Stimulated activated CD4-positive, alpha-beta T cell treated with anti-CD3 and anti-CD28 coated beads, Interleukin-2, amount 100 ng/mL, for 48 hours (primary cell): ENCODE measurements around the gene ATP5PF.
"Not testable (repeated sequence)": the region's sequence is repeated elsewhere in the genome, so short reads cannot be mapped to it uniquely, and the experiment has no call there.

ENCODE experiments used
- DNase-seq, 2 donors: peaks; one replicate each; pipeline ENCODE4 v3.0.0-alpha.2; 2020

The ATP5PF gene

GRCh38 chr21:25734904-25735645 is at the start of gene ATP5PF, which contains the start of gene GABPA:
TSS of gene ATP5PF (minus strand) at chr21:25734904. CDS start at chr21:25729794, 5,110 bp downstream.
TSS of gene GABPA (plus strand) at chr21:25734972. CDS start at chr21:25741599, 6,627 bp downstream.
- peak; percentile 97 to 98 for DNase-seq

GRCh38 chr21:25778126-25778875 is 43.6 kb upstream of the ATP5PF start:
- DNase-seq: not testable (repeated sequence)

GRCh38 chr21:25776440-25776839 is 41.7 kb upstream of the ATP5PF start:
- no peak for DNase-seq

GRCh38 chr21:25772686-25773085 is 38.0 kb upstream of the ATP5PF start:
- no peak for DNase-seq

- DNase-seq: no peak
These were observed 33.2 kb upstream of the ATP5PF start for GRCh38 chr21:25767921-25768320.

- DNase-seq: no peak
These were observed 29.4 kb upstream of the ATP5PF start for GRCh38 chr21:25764065-25764464.

- DNase-seq: no peak
These were observed 26.0 kb upstream of the ATP5PF start for GRCh38 chr21:25760677-25761076.

- DNase-seq: no peak
These were observed 25.4 kb upstream of the ATP5PF start for GRCh38 chr21:25760061-25760460.

- DNase-seq: no peak
These were observed 24.9 kb upstream of the ATP5PF start for GRCh38 chr21:25759573-25759972.

GRCh38 chr21:25757531-25757930 is 22.8 kb upstream of the ATP5PF start:
- DNase-seq: no peak

GRCh38 chr21:25756190-25756932 is 21.7 kb upstream of the ATP5PF start:
- no peak for DNase-seq

- DNase-seq: no peak
These were observed 17.7 kb upstream of the ATP5PF start for GRCh38 chr21:25752416-25752815.

GRCh38 chr21:25750085-25750484 is 15.4 kb upstream of the ATP5PF start:
- DNase-seq: no peak

- no peak for DNase-seq
These were observed 10.2 kb upstream of the ATP5PF start for GRCh38 chr21:25744854-25745253.

GRCh38 chr21:25742900-25743299 is 8.2 kb upstream of the ATP5PF start:
- DNase-seq: no peak

- DNase-seq: no peak
These were observed 2.7 kb upstream of the ATP5PF start for GRCh38 chr21:25737421-25737820.

GRCh38 chr21:25735646-25736597 is 1.2 kb upstream of the ATP5PF start:
- DNase-seq: peak; percentile 65 to 71

- DNase-seq: no peak
These were observed 125 bp downstream of the ATP5PF start for GRCh38 chr21:25734654-25734903.

GRCh38 chr21:25733859-25734653 is 648 bp downstream of the ATP5PF start:
- no peak for DNase-seq

- no peak for DNase-seq
These were observed 2.5 kb downstream of the ATP5PF start for GRCh38 chr21:25732091-25732760.

- no peak for DNase-seq
These were observed 12.1 kb downstream of the ATP5PF start for GRCh38 chr21:25722631-25723030.
